Stomach (tissue), 4 donors: ENCODE results near the gene PRKCE.
A peak's percentile ranks its signal among the peaks of the same experiment; 100 is the strongest.

Experiments used
- CTCF ChIP-seq, 7 experiments: fragments of 450-650 bp in 4 of 7; fragments of 200-600 bp in 3 of 7; sonication (generic) in 3 of 7; IDR thresholded peaks; one replicate each; pipeline ENCODE4 v1.5.1; 2016 to 2019; ENCODE audit warnings: antibody characterized with exemption in 7 of 7, control low read depth in 2 of 7, mild to moderate bottlenecking in 1 of 7
- POLR2A ChIP-seq, 4 donors: fragments of 450-650 bp; IDR thresholded peaks; one replicate each; pipeline ENCODE4 v1.6.1; 2016; ENCODE audit warnings: antibody characterized with exemption in 4 of 4, control low read depth in 2 of 4, mild to moderate bottlenecking in 1 of 4, moderate library complexity in 1 of 4

- peak in 5 of 7 experiments; percentile 49 to 75 (median 67) for TF ChIP-seq CTCF (IDR thresholded peaks at IDR 0.05)
- no peak for TF ChIP-seq POLR2A (IDR thresholded peaks at IDR 0.05)
Measured at GRCh38 chr2:45778720-45779171, 127.3 kb downstream of the PRKCE start.
